Measurements from ENCODE around the gene NRN1L. TPM values are rescaled to one million over a fixed set of nuclear protein-coding genes. Genes with fewer than 3 reads are reported as not detected.
"Not testable (repeated sequence)": the region's sequence is repeated elsewhere in the genome, so short reads cannot be mapped to it uniquely, and the experiment has no call there.

The NRN1L gene
- total RNA-seq, 8 experiments from 2014 or later, result 0.33 to 1.3 (median 0.68) TPM; not detected in 2

GRCh38 chr16:67892899-67893742 lies 8.4 kb downstream of the NRN1L start, which contains the start of gene PSKH1:
Gene PSKH1, plus strand, starts transcription at chr16:67893254. Its CDS starts 15,496 bp downstream, at chr16:67908750.
- Histone ChIP-seq H3K4me3 (peak within 1 kb of the TSS; percentile 81 to 98 (median 96)), H3K4me1 (replicated peaks in 1 of 2) (peaks cover 10 to 13% of the 10 kb centered on the region in 2 donors), H3K27ac (peak within 1 kb of the TSS; percentile 87 to 96)
- in situ Hi-C loops (cut with MboI; ENCODE audit: low pct_unique_long_range_greater_than_20kb in 2 of 9, low sequenced_read_pairs in 9 of 9, unreplicated experiment in 9 of 9), result no loop called here
- peak; percentile 87 to 99 (median 98) for ATAC-seq (replicated peaks in 6 of 8)
- 0 to 6% (median 0%) methylated on average over 1 to 18 of the region's 90 CpGs; no CpG with 5 or more reads in 1 of the 10 experiments for WGBS, 10 experiments

- 0 to 60% (median 27%) methylated on average over 1 to 10 of the region's 14 CpGs; no CpG with 5 or more reads in 2 of the 10 experiments for WGBS, 10 experiments
- in situ Hi-C loops (cut with MboI; ENCODE audit: low pct_unique_long_range_greater_than_20kb in 2 of 9, low sequenced_read_pairs in 9 of 9, unreplicated experiment in 9 of 9), result no loop called here
- ATAC-seq (replicated peaks in 6 of 8), result peak in 1 of 8 experiments; percentile 1
Observed at GRCh38 chr16:67893743-67894399, 9.2 kb downstream of the NRN1L start.

DNA sequence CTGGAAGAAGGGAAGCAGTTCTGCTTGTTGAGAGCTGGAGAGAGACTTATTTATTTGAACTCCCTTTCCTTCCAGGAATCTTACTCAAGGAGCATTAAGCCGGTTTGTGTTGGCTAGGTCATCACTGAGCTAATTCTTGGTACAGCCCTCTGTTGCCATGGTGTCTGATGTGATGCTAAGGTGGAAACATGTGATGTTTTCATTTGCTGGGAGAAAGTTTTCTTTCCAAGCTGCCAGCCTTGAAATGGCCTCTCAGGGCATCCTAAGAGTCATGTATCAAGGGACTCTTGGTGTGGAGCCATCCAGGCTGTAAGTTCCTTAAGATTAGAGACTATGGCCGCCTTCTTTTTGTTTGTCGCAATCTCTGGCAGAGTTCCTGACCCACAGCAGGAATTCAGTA lies 12.5 kb downstream of the NRN1L start:
- in situ Hi-C loops (cut with MboI; ENCODE audit: low pct_unique_long_range_greater_than_20kb in 2 of 9, low sequenced_read_pairs in 9 of 9, unreplicated experiment in 9 of 9), result no loop called here
- Histone ChIP-seq H3K4me3 (no peak overlapping the region), H3K27ac (no peak overlapping the region), H3K4me1 (replicated peaks in 1 of 2) (peaks cover 10 to 11% of the 10 kb centered on the region in 2 donors)
- 46 to 100% (median 78%) methylated on average over 1 to 3 of the region's 3 CpGs; no CpG with 5 or more reads in 2 of the 10 experiments for WGBS, 10 experiments
- ATAC-seq (replicated peaks in 6 of 8), result peak in 5 of 8 experiments; percentile 4 to 58 (median 11)

More at GRCh38 chr16:67893743-67894399, 9.2 kb downstream of the NRN1L start:
- Histone ChIP-seq H3K27ac (peak overlapping the region; percentile 87 to 96), H3K4me3 (peak overlapping the region; percentile 81 to 98 (median 96)), H3K4me1 (replicated peaks in 1 of 2) (peaks cover 10 to 13% of the 10 kb centered on the region in 2 donors)

DNA sequence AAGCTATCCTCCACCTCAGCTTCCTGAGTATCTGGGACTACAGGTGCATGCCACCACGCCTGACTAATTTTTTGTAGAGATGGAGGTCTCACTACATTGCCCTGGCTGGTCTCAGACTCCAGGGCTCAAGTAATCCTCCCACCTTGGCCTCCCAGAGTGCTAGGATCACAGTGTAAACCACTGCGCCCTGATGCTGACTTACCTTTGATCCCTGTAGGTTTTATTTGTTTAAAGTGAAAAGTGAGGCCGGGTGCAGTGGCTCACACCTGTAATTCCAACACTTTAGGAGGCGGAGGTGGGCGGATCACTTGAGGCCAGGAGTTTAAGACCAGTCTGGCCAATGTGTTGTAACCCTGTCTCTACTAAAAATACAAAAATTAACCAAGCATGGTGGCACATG lies 17.0 kb downstream of the NRN1L start:
- Histone ChIP-seq H3K4me1 (replicated peaks in 1 of 2) (peaks cover 0 to 2% of the 10 kb centered on the region in 2 donors), H3K4me3 (no peak overlapping the region), H3K27ac (no peak overlapping the region)
- in situ Hi-C loops (cut with MboI; ENCODE audit: low pct_unique_long_range_greater_than_20kb in 2 of 9, low sequenced_read_pairs in 9 of 9, unreplicated experiment in 9 of 9), result no loop called here
- no peak for ATAC-seq (replicated peaks in 6 of 8)
- 82 to 100% (median 98%) methylated on average over 1 to 4 of the region's 5 CpGs; no CpG with 5 or more reads in 2 of the 10 experiments for WGBS, 10 experiments

DNA sequence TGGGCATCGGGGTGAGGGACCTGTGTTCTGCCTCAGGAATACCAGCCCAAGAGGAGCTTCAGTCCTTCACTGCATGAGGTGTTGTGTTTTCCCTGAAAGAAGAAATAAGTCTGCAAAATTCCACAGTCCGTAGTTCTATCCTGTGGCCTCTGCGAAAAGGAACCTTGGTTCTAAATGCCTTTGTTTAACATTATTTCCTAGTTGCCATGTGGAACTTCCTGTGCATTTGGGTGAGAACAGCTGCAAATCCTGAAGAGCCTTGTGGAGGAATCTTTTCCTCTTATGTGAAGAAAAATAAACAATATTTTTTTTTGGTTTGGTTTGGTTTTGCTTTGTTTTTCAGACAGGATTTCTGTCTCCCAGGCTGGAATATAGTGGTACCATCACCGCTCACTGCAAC lies 18.1 kb downstream of the NRN1L start:
- Histone ChIP-seq H3K4me3 (no peak overlapping the region), H3K27ac (no peak overlapping the region), H3K4me1 (replicated peaks in 1 of 2) (no peaks in the 10 kb centered on the region)
- 89 to 100% (median 96%) methylated on average over 2 to 4 of the region's 4 CpGs; no CpG with 5 or more reads in 3 of the 10 experiments for WGBS, 10 experiments
- in situ Hi-C loops (cut with MboI; ENCODE audit: low pct_unique_long_range_greater_than_20kb in 2 of 9, low sequenced_read_pairs in 9 of 9, unreplicated experiment in 9 of 9), result no loop called here
- no peak for ATAC-seq (replicated peaks in 6 of 8)

- in situ Hi-C loops (cut with MboI; ENCODE audit: low pct_unique_long_range_greater_than_20kb in 2 of 9, low sequenced_read_pairs in 9 of 9, unreplicated experiment in 9 of 9), result no loop called here
- Histone ChIP-seq H3K4me1 (replicated peaks in 1 of 2) (no peaks in the 10 kb centered on the region), H3K4me3 (no peak overlapping the region), H3K27ac (no peak overlapping the region)
- WGBS, 10 experiments, result 89 to 100% (median 95%) methylated on average over 1 to 11 of the region's 11 CpGs; no CpG with 5 or more reads in 3 of the 10 experiments
- peak in 2 of 8 experiments; percentile 51 to 71 for ATAC-seq (replicated peaks in 6 of 8)
Observed at GRCh38 chr16:67907397-67908180, 22.9 kb downstream of the NRN1L start.

DNA sequence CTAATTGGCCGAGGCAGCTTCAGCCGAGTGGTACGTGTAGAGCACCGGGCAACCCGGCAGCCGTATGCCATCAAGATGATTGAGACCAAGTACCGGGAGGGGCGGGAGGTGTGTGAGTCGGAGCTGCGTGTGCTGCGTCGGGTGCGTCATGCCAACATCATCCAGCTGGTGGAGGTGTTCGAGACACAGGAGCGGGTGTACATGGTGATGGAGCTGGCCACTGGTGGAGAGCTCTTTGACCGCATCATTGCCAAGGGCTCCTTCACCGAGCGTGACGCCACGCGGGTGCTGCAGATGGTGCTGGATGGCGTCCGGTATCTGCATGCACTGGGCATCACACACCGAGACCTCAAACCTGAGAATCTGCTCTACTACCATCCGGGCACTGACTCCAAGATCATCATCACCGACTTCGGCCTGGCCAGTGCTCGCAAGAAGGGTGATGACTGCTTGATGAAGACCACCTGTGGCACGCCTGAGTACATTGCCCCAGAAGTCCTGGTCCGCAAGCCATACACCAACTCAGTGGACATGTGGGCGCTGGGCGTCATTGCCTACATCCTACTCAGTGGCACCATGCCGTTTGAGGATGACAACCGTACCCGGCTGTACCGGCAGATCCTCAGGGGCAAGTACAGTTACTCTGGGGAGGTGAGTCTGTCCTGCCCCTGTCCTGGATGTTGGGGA lies 24.5 kb downstream of the NRN1L start:
- ATAC-seq (replicated peaks in 6 of 8), result no peak
- 40 to 100% (median 96%) methylated on average over 1 to 9 of the region's 36 CpGs; no CpG with 5 or more reads in 4 of the 10 experiments for WGBS, 10 experiments
- Histone ChIP-seq H3K4me1 (replicated peaks in 1 of 2) (no peaks in the 10 kb centered on the region), H3K27ac (no peak overlapping the region), H3K4me3 (no peak overlapping the region)
- in situ Hi-C loops (cut with MboI; ENCODE audit: low pct_unique_long_range_greater_than_20kb in 2 of 9, low sequenced_read_pairs in 9 of 9, unreplicated experiment in 9 of 9), result no loop called here

DNA sequence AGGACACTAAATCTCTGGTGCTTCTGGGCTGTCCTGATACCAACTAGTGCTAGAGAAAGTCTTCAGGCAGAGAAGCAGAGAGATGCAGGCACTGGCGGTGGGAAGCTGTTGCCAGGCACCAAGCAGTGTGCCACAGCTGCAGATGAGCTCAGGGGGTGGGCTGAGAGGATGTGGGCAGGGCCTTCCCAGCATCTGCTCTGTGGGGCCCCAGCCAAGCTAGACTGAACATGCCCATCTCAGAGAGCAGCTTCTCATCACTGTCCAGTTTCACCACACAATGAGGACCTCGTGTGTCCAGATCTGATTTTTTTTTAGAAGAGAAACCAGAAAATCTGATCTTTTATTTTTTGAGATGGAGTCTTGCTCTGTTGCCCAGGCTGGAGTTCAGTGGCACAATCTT lies 25.5 kb downstream of the NRN1L start:
- WGBS, 10 experiments, result 63 to 100% (median 80%) methylated on average over 1 of the region's 2 CpGs; no CpG with 5 or more reads in 5 of the 10 experiments
- H3K4me3 ChIP-seq, result no peak overlapping the region
- ATAC-seq (replicated peaks in 6 of 8), result peak; percentile 79 to 99 (median 92)
- H3K27ac ChIP-seq, result no peak overlapping the region
- in situ Hi-C loops (cut with MboI; ENCODE audit: low pct_unique_long_range_greater_than_20kb in 2 of 9, low sequenced_read_pairs in 9 of 9, unreplicated experiment in 9 of 9), result no loop called here
- no peaks in the 10 kb centered on the region for H3K4me1 ChIP-seq (replicated peaks in 1 of 2)

- Histone ChIP-seq H3K4me3 (no peak overlapping the region), H3K4me1 (replicated peaks in 1 of 2) (peaks cover 0 to 10% of the 10 kb centered on the region in 2 donors), H3K27ac (no peak overlapping the region)
- peak in 1 of 8 experiments; percentile 34 for ATAC-seq (replicated peaks in 6 of 8)
- in situ Hi-C loops (cut with MboI; ENCODE audit: low pct_unique_long_range_greater_than_20kb in 2 of 9, low sequenced_read_pairs in 9 of 9, unreplicated experiment in 9 of 9), result no loop called here
- 53 to 100% (median 84%) methylated on average over 1 to 5 of the region's 7 CpGs; no CpG with 5 or more reads in 4 of the 10 experiments for WGBS, 10 experiments
Observed at GRCh38 chr16:67914758-67915495, 30.2 kb downstream of the NRN1L start.

GRCh38 chr16:67915496-67915769 lies 30.7 kb downstream of the NRN1L start:
- peaks cover 0 to 10% of the 10 kb centered on the region in 2 donors for H3K4me1 ChIP-seq (replicated peaks in 1 of 2)
- H3K4me3 ChIP-seq; H3K27ac ChIP-seq; in situ Hi-C loops (cut with MboI; ENCODE audit: low pct_unique_long_range_greater_than_20kb in 2 of 9, low sequenced_read_pairs in 9 of 9, unreplicated experiment in 9 of 9): not testable (repeated sequence)
- ATAC-seq (replicated peaks in 6 of 8), result peak in 1 of 8 experiments; percentile 84
- no CpG with 5 or more reads among the region's 2 CpGs for WGBS, 10 experiments

DNA sequence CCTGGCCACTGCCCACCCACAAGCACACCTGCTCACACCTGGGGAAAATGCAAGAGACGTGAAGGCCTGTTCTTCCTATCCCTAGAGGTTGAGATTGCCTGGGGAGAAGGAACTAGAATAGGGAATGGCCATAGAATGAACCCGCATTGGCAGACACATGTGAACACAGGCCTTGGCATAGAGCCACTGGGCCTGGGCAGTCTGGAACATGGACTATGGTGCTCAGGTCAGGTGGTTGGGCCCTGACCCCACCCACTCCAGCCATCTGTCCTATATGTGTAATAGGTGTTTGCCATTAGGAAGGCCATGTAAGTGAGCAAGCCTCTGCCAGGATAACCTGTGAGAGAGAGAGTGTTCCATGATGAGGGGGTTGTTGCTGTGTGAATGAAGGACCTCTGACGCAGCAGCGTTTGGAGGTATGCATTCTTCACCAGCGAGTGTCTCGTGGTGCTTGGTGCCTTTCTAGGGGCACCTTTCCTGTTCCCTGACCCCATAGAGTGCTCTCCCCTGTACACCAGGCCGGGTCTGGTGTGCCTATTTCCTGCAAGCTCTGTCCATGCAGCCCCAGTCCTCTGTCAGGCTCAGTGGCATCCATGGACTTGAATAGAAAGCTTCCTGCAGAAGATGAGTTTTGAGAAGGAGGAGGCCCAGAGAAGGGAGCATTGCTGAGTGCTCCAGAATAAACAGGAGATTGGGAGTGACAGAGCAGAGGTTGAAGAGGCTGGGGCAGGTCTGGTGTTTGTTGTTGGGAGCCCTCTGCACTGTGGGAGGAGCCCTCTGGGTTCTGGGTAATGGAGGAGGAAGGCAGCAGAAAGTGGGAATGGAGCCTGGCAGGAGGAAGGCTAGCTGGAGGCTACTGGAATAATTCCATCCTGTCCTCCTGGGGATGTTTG lies 31.4 kb downstream of the NRN1L start:
- in situ Hi-C loops (cut with MboI; ENCODE audit: low pct_unique_long_range_greater_than_20kb in 2 of 9, low sequenced_read_pairs in 9 of 9, unreplicated experiment in 9 of 9), result no loop called here
- H3K4me3 ChIP-seq, result no peak overlapping the region
- H3K4me1 ChIP-seq (replicated peaks in 1 of 2), result peaks cover 0 to 10% of the 10 kb centered on the region in 2 donors
- H3K27ac ChIP-seq, result no peak overlapping the region
- peak in 3 of 8 experiments; percentile 6 to 20 (median 17) for ATAC-seq (replicated peaks in 6 of 8)
- WGBS, 10 experiments, result 43 to 100% (median 87%) methylated on average over 1 to 3 of the region's 7 CpGs; no CpG with 5 or more reads in 4 of the 10 experiments
